IMR-90 (cell line): ENCODE results near the gene ZNF398. TPM values are rescaled to one million over a fixed set of nuclear protein-coding genes. Genes with fewer than 3 reads are reported as not detected.

Source experiments
- ATAC-seq: fragments of 200-7000 bp; cut with Tn5 transposase; 2 replicates; pipeline ENCODE4 v1.9.1; 2020; ENCODE audit warnings: low read depth, mild to moderate bottlenecking, moderate library complexity
- BruUV-seq: library from RNA; stranded (reverse); fragments of 400-500 nt; replicated peaks from 2 replicates; lab custom pipeline; 2021; lab: Mats Ljungman, UMichigan
- CTCF ChIA-PET: fragments of 300-600 bp; formaldehyde crosslinking; extraction: SDS; loops from one replicate; lab custom pipeline; 2021; ENCODE audit warnings: antibody characterized with exemption; lab: Yijun Ruan, JAX
- POLR2A ChIA-PET: fragments of 300-600 bp; sonication (Branson Sonifier 250); formaldehyde crosslinking; loops from one replicate; lab custom pipeline; 2022; ENCODE audit warnings: antibody characterized with exemption; ENCODE audit not compliant: unreplicated experiment; lab: Charles Lee
- DNase-seq: peaks from one replicate; pipeline ENCODE4 v3.0.0; 2013
- H2AFZ ChIP-seq: replicated peaks from 2 replicates; pipeline ENCODE3; 2013; ENCODE audit warnings: low read length, mild to moderate bottlenecking; ENCODE audit not compliant: poor library complexity
- H2AK5ac ChIP-seq: 2 replicates; pipeline ENCODE4 v1.6.1; 2013; ENCODE audit warnings: low read depth, low read length, inconsistent platforms
- H2AK9ac ChIP-seq: replicated peaks from 2 replicates; pipeline ENCODE3; 2013; ENCODE audit warnings: mild to moderate bottlenecking, low read depth, low read length, moderate library complexity; ENCODE audit not compliant: poor library complexity
- H2BK120ac ChIP-seq: 2 replicates; pipeline ENCODE4 v1.6.1; 2013; ENCODE audit warnings: low read depth, low read length, inconsistent platforms
- H2BK15ac ChIP-seq: 3 replicates; pipeline ENCODE4 v1.6.1; 2013; ENCODE audit warnings: low read depth, low read length, inconsistent platforms
- H2BK20ac ChIP-seq: 2 replicates; pipeline ENCODE4 v1.6.1; 2013; ENCODE audit warnings: low read depth, mild to moderate bottlenecking, inconsistent platforms, low read length, moderate library complexity
- H2BK5ac ChIP-seq: 2 replicates; pipeline ENCODE4 v1.6.1; 2013; ENCODE audit warnings: mild to moderate bottlenecking, low read depth, low read length, inconsistent platforms; ENCODE audit not compliant: poor library complexity, severe bottlenecking
- H3K14ac ChIP-seq: replicated peaks from 2 replicates; pipeline ENCODE4 v1.6.1; 2013; ENCODE audit warnings: low read depth, low read length, inconsistent platforms
- H3K18ac ChIP-seq: 2 replicates; pipeline ENCODE4 v1.6.1; 2013; ENCODE audit warnings: low read depth, low read length, control low read depth
- H3K23ac ChIP-seq: 2 replicates; pipeline ENCODE4 v1.6.1; 2013; ENCODE audit warnings: low read depth, low read length, inconsistent platforms
- H3K27ac ChIP-seq: 2 replicates; pipeline ENCODE4 v1.5.1; 2013; ENCODE audit warnings: mild to moderate bottlenecking, control low read depth, low read length; ENCODE audit not compliant: insufficient read depth
- H3K27me3 ChIP-seq: 2 replicates; pipeline ENCODE4 v1.6.1; 2013; ENCODE audit warnings: low read length; ENCODE audit not compliant: control insufficient read depth, insufficient read depth
- H3K36me3 ChIP-seq: 2 replicates; pipeline ENCODE4 v1.6.1; 2013; ENCODE audit warnings: low read length, mixed read lengths; ENCODE audit not compliant: control insufficient read depth, insufficient read depth
- H3K4ac ChIP-seq: 2 replicates; pipeline ENCODE4 v1.6.1; 2013; ENCODE audit warnings: low read depth, low read length, inconsistent platforms
- H3K4me1 ChIP-seq: 2 replicates; pipeline ENCODE4 v1.6.1; 2013; ENCODE audit warnings: low read length, mixed read lengths; ENCODE audit not compliant: control insufficient read depth, insufficient read depth
- H3K4me2 ChIP-seq: 2 replicates; pipeline ENCODE4 v1.6.1; 2013; ENCODE audit warnings: low read depth, mild to moderate bottlenecking, control low read depth, low read length, moderate library complexity
- H3K4me3 ChIP-seq: 2 replicates; pipeline ENCODE4 v1.5.1; 2013; ENCODE audit warnings: low read depth, mild to moderate bottlenecking, control low read depth, low read length, moderate library complexity; ENCODE audit not compliant: insufficient read depth
- H3K56ac ChIP-seq: 2 replicates; pipeline ENCODE4 v1.6.1; 2013; ENCODE audit warnings: low read length, inconsistent platforms; ENCODE audit not compliant: insufficient read depth; ENCODE audit errors: extremely low read depth
- H3K79me1 ChIP-seq, 2 experiments: 2 replicates each; pipeline ENCODE4 v1.6.1; 2013; ENCODE audit warnings: low read length in 2 of 2, inconsistent platforms in 1 of 2, low read depth in 1 of 2
- H3K9ac ChIP-seq: 2 replicates; pipeline ENCODE4 v1.6.1; 2013; ENCODE audit warnings: low read depth, low read length, control low read depth
- H3K9me1 ChIP-seq: 2 replicates; pipeline ENCODE4 v1.6.1; 2013; ENCODE audit warnings: low read length, inconsistent platforms; ENCODE audit not compliant: insufficient read depth
- H3K9me3 ChIP-seq: 2 replicates; pipeline ENCODE4 v1.6.1; 2013; ENCODE audit warnings: low read length; ENCODE audit not compliant: control insufficient read depth, insufficient read depth
- H4K20me1 ChIP-seq: 2 replicates; pipeline ENCODE4 v1.6.1; 2013; ENCODE audit warnings: low read length, inconsistent platforms; ENCODE audit not compliant: insufficient read depth
- H4K5ac ChIP-seq: 2 replicates; pipeline ENCODE4 v1.6.1; 2013; ENCODE audit warnings: mild to moderate bottlenecking, low read depth, low read length, control low read depth
- H4K8ac ChIP-seq, 2 experiments: 2 replicates each; pipeline ENCODE4 v1.6.1; 2013; ENCODE audit warnings: low read depth in 2 of 2, low read length in 2 of 2, control low read depth in 1 of 2, inconsistent platforms in 1 of 2
- H4K91ac ChIP-seq: 2 replicates; pipeline ENCODE4 v1.6.1; 2013; ENCODE audit warnings: low read depth, low read length, inconsistent platforms; ENCODE audit not compliant: insufficient read depth
- BHLHE40 ChIP-seq: fragments of 150-350 bp; IDR thresholded peaks from 2 replicates; pipeline ENCODE4 v1.6.1; 2016; ENCODE audit warnings: mild to moderate bottlenecking, low read depth, low read length
- CEBPB ChIP-seq: IDR thresholded peaks from 2 replicates; pipeline ENCODE4 v1.6.1; 2012; ENCODE audit warnings: low read depth, low read length, improper control_type of control experiment
- FOS ChIP-seq: fragments of 150-350 bp; IDR thresholded peaks from 2 replicates; pipeline ENCODE4 v1.6.1; 2016; ENCODE audit warnings: low read depth, low read length
- MAZ ChIP-seq: IDR thresholded peaks from 2 replicates; pipeline ENCODE4 v1.6.1; 2012; ENCODE audit warnings: low read depth, mild to moderate bottlenecking, low read length, improper control_type of control experiment, moderate library complexity, borderline replicate concordance
- NFE2L2 ChIP-seq: fragments of 150-350 bp; IDR thresholded peaks from 2 replicates; pipeline ENCODE4 v1.6.1; 2016; ENCODE audit warnings: low read depth, mild to moderate bottlenecking, low read length
- WGBS, 2 experiments: methylation state at CpG; one replicate each; pipeline versions ENCODE4 v1.1.5 to v1.1.7; 2013; ENCODE audit warnings: missing lambda C conversion rate in 2 of 2; ENCODE audit not compliant: insufficient read length in 1 of 2; ENCODE audit errors: extremely low coverage in 2 of 2; 5-methylcytosine and 5-hydroxymethylcytosine counted together
- dilution Hi-C: fragments of 300-500 bp; cut with HindIII; formaldehyde crosslinking; loops from one replicate; pipeline ENCODE4 v1.14.3; 2018; ENCODE audit warnings: low sequenced_read_pairs; ENCODE audit not compliant: unreplicated experiment
- in situ Hi-C: fragments of 300-500 bp; cut with MboI; formaldehyde crosslinking; loops from 3 replicates; pipeline ENCODE4 v1.14.3; 2019; ENCODE audit warnings: low sequenced_read_pairs, inconsistent platforms, mixed read lengths
- intact Hi-C: fragments of 100-400 bp; cut with micrococcal nuclease; formaldehyde crosslinking; loops from 2 replicates; pipeline ENCODE4 v1.10.0; 2022
- microRNA-seq, 2 experiments: library from miRNA; stranded (forward) in 1 of 2; unstranded in 1 of 2; fragments of 10-50 nt in 1 of 2; fragments of <30 nt in 1 of 2; gene quantifications in 1 of 2; microRNA quantifications in 1 of 2; one replicate each; pipeline versions ENCODE3 to v1.1.0; 2013 to 2020; ENCODE audit not compliant: insufficient read depth in 1 of 2, insufficient read length in 1 of 2, unreplicated experiment in 1 of 2
- polyA plus RNA-seq, 3 experiments: library from polyadenylated mRNA; depleted of rRNA; stranded (reverse); fragments of >200 nt; gene quantifications; 2 replicates each; pipeline ENCODE4 v1.2.3, GENCODE V29; 2012; ENCODE audit warnings: low replicate concordance in 1 of 3
- small RNA-seq, 5 experiments: library from RNA; depleted of rRNA; stranded (forward); fragments of <200 nt; gene quantifications; one replicate each; pipeline ENCODE3, GENCODE V24; 2012
- total RNA-seq: library from RNA; depleted of rRNA; stranded (reverse); fragments of >200 nt; gene quantifications from 2 replicates; pipeline ENCODE4 v1.2.3, GENCODE V29; 2012; rRNA removed
- TF ChIP-seq, protein P1 (sequence below): conservative IDR thresholded peaks from 2 replicates; pipeline ENCODE4 v1.5.1; 2012; ENCODE audit warnings: mild to moderate bottlenecking, low read depth, low read length, improper control_type of control experiment

ZNF398 gene
- total and polyA plus RNA-seq, 2 of the 4 experiments (the other 2 are of a cell fraction) = 5.7 to 7.9 TPM

DNA sequence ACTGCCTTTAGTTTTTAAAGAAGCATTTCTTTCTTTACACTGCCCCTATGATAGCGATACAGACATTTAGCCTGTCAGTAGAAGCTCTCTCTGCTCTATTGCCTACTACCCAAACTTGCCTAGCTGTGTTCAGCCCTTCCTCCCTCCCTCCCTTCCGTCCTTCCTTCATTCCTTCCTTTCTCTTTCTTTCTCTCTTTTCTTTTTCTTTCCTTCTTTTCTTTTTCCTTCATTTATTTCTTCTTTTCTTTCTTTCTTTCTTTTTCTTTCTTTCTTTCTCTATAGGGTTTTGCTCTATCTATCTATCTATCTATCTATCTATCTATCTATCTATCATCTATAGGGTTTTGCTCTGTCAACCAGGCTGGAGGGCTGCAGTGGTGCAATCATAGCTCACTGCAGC lies 85.1 kb downstream of the ZNF398 start:
- Histone ChIP-seq H2BK15ac (peak overlapping the region; percentile 96; the same call in 2 of the 3 replicates), H3K14ac (peak overlapping the region; percentile 76; the same call in 1 of the 2 replicates), H3K36me3 (no peaks in the 10 kb centered on the region), H3K79me1 (0 out of 4 replicates have a peak, but pooled peaks cover 0 to 3% of the 10 kb centered on the region in 2 experiments), H3K9me1 (peaks cover 13% of the 10 kb centered on the region), H3K27me3 (no peaks in the 10 kb centered on the region), H3K18ac (peak overlapping the region; percentile 75; the same call in 1 of the 2 replicates), H4K5ac (peak overlapping the region; percentile 88; the same call in 1 of the 2 replicates), H3K56ac (no peak overlapping the region), H3K4me1 (peaks cover 11% of the 10 kb centered on the region), H2BK20ac (peak overlapping the region; percentile 98), H3K9ac (no peak overlapping the region), H2AK9ac (peak overlapping the region; percentile 93), H2AFZ (peak overlapping the region; percentile 13), H4K91ac (peak overlapping the region; percentile 95), H3K23ac (peak overlapping the region; percentile 45; the same call in 1 of the 2 replicates), H4K20me1 (no peaks in the 10 kb centered on the region; the same call in 1 of the 2 replicates), H3K4ac (peak overlapping the region; percentile 98), H2AK5ac (peak overlapping the region; percentile 91), H3K4me3 (no peak overlapping the region), H4K8ac (peak overlapping the region; percentile 85 to 98; a peak in 3 of 4 replicates), H2BK5ac (peak overlapping the region; percentile 95), H3K4me2 (no peak overlapping the region), H2BK120ac (peak overlapping the region; percentile 96), H3K9me3 (no peaks in the 10 kb centered on the region), H3K27ac (no peak overlapping the region; the same call in none of the 2 replicates)
- dilution Hi-C loops = no loop called here
- ChIA-PET CTCF (no interaction called here), POLR2A (interaction anchor here (0.7 kb wide), 1 partner anchor 1995 kb away, joined by 9 read pairs; the partner anchor contains the start of gene ABCF2)
- no TSS peak for BruUV-seq
- DNase-seq (no peak), ATAC-seq (no peak)
- no peak for TF ChIP-seq BHLHE40
- no peak for TF ChIP-seq NFE2L2
- TF ChIP-seq FOS = no peak
- TF ChIP-seq CEBPB = no peak
- no peak for TF ChIP-seq MAZ
- TF ChIP-seq, protein P1, sequence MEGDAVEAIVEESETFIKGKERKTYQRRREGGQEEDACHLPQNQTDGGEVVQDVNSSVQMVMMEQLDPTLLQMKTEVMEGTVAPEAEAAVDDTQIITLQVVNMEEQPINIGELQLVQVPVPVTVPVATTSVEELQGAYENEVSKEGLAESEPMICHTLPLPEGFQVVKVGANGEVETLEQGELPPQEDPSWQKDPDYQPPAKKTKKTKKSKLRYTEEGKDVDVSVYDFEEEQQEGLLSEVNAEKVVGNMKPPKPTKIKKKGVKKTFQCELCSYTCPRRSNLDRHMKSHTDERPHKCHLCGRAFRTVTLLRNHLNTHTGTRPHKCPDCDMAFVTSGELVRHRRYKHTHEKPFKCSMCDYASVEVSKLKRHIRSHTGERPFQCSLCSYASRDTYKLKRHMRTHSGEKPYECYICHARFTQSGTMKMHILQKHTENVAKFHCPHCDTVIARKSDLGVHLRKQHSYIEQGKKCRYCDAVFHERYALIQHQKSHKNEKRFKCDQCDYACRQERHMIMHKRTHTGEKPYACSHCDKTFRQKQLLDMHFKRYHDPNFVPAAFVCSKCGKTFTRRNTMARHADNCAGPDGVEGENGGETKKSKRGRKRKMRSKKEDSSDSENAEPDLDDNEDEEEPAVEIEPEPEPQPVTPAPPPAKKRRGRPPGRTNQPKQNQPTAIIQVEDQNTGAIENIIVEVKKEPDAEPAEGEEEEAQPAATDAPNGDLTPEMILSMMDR = no peak
- in situ Hi-C loops = no loop called here
- 100% methylated on average over 1 of the region's 2 CpGs; no CpG with 5 or more reads in 1 of the 2 experiments for WGBS, 2 experiments
- intact Hi-C loops = loop anchor here (5.0 kb wide), 1 partner anchor 35 kb away; the partner anchor contains the start of gene ZNF282

Small RNA genes lying within 50 kb of the gene (microRNA-seq; reads per million reads assigned to microRNA genes)
- gene AC004890.1 (ENCODE audit: insufficient read depth, insufficient read length) (not detected), gene RN7SL521P (ENCODE audit: insufficient read depth, insufficient read length) (not detected)

Small RNA genes lying within 50 kb of the gene (small RNA-seq; reads per million reads assigned to genes)
- gene AC004890.1 (0 reads per million in 5 experiments), gene RN7SL521P (0 reads per million in 5 experiments)

Other genes starting within 250 kb of the ZNF398 start
- 277 and 304 TPM in 2 replicates for gene PDIA4, start 118.9 kb upstream of the ZNF398 start, total RNA-seq
- 221 and 241 TPM in 2 replicates for gene PDIA4, start 118.9 kb upstream of the ZNF398 start, polyA plus RNA-seq (2012; rRNA removed)
- gene ZNF786, start 56.7 kb upstream of the ZNF398 start, total RNA-seq = 5.8 and 7.3 TPM in 2 replicates
- 2.6 and 2.8 TPM in 2 replicates for gene ZNF786, start 56.7 kb upstream of the ZNF398 start, polyA plus RNA-seq (2012; rRNA removed)
- 2.3 and 2.8 TPM in 2 replicates for gene ZNF425, start 21.1 kb upstream of the ZNF398 start, total RNA-seq
- gene ZNF425, start 21.1 kb upstream of the ZNF398 start, polyA plus RNA-seq (2012; rRNA removed) = 1.2 TPM in 2 replicates
- 6.7 and 7.2 TPM in 2 replicates for gene ZNF282, start 48.1 kb downstream of the ZNF398 start, total RNA-seq
- gene ZNF282, start 48.1 kb downstream of the ZNF398 start, polyA plus RNA-seq (2012; rRNA removed) = 11.9 and 13.6 TPM in 2 replicates
- gene ZNF212, start 92.2 kb downstream of the ZNF398 start, total RNA-seq = 3.8 and 4.2 TPM in 2 replicates
- 4.8 and 5.1 TPM in 2 replicates for gene ZNF212, start 92.2 kb downstream of the ZNF398 start, polyA plus RNA-seq (2012; rRNA removed)
- gene ZNF783, start 114.7 kb downstream of the ZNF398 start, total RNA-seq = 2.3 and 2.8 TPM in 2 replicates
- 7.1 and 7.2 TPM in 2 replicates for gene ZNF783, start 114.7 kb downstream of the ZNF398 start, polyA plus RNA-seq (2012; rRNA removed)